Measurements from ENCODE around the gene CLRN2.

DNA sequence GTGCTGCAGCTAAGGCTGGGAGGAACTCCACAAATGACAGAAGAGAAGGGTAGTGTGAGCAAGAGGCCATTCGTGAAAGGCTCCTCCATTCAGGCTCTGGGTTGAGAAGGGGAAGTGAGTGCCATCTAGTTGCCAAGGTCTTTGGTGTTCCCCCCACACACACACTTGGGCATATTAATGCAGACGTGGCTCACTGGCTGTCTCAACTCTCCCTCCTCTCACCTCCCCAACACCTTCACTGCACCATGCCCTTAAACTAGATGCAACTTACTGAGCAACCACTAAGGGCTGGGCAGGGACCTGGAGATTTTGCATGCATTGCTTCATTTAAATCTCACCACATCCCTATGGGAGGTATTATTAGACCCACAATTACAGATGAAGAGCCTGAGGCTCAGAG lies 8.7 kb downstream of the CLRN2 start:
- no peak for TF ChIP-seq CREM (CRISPR knock-in tag; IDR thresholded peaks at IDR 0.05)
- no peak for TF ChIP-seq ESRRA (CRISPR knock-in tag; IDR thresholded peaks at IDR 0.05; ENCODE audit: borderline replicate concordance)
- TF ChIP-seq FOXP1 (CRISPR knock-in tag; IDR thresholded peaks at IDR 0.05; ENCODE audit: borderline replicate concordance) = no peak
- TF ChIP-seq, protein P1, sequence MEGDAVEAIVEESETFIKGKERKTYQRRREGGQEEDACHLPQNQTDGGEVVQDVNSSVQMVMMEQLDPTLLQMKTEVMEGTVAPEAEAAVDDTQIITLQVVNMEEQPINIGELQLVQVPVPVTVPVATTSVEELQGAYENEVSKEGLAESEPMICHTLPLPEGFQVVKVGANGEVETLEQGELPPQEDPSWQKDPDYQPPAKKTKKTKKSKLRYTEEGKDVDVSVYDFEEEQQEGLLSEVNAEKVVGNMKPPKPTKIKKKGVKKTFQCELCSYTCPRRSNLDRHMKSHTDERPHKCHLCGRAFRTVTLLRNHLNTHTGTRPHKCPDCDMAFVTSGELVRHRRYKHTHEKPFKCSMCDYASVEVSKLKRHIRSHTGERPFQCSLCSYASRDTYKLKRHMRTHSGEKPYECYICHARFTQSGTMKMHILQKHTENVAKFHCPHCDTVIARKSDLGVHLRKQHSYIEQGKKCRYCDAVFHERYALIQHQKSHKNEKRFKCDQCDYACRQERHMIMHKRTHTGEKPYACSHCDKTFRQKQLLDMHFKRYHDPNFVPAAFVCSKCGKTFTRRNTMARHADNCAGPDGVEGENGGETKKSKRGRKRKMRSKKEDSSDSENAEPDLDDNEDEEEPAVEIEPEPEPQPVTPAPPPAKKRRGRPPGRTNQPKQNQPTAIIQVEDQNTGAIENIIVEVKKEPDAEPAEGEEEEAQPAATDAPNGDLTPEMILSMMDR (IDR thresholded peaks at IDR 0.05) = no peak
- TF ChIP-seq ZNF232 (CRISPR knock-in tag; IDR thresholded peaks at IDR 0.05) = no peak
- TF ChIP-seq TCF7 (CRISPR knock-in tag; IDR thresholded peaks at IDR 0.05; ENCODE audit: low read depth) = no peak
- TF ChIP-seq, protein P2, sequence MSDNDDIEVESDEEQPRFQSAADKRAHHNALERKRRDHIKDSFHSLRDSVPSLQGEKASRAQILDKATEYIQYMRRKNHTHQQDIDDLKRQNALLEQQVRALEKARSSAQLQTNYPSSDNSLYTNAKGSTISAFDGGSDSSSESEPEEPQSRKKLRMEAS (CRISPR knock-in tag; IDR thresholded peaks at IDR 0.05) = no peak
- TF ChIP-seq, protein P3, sequence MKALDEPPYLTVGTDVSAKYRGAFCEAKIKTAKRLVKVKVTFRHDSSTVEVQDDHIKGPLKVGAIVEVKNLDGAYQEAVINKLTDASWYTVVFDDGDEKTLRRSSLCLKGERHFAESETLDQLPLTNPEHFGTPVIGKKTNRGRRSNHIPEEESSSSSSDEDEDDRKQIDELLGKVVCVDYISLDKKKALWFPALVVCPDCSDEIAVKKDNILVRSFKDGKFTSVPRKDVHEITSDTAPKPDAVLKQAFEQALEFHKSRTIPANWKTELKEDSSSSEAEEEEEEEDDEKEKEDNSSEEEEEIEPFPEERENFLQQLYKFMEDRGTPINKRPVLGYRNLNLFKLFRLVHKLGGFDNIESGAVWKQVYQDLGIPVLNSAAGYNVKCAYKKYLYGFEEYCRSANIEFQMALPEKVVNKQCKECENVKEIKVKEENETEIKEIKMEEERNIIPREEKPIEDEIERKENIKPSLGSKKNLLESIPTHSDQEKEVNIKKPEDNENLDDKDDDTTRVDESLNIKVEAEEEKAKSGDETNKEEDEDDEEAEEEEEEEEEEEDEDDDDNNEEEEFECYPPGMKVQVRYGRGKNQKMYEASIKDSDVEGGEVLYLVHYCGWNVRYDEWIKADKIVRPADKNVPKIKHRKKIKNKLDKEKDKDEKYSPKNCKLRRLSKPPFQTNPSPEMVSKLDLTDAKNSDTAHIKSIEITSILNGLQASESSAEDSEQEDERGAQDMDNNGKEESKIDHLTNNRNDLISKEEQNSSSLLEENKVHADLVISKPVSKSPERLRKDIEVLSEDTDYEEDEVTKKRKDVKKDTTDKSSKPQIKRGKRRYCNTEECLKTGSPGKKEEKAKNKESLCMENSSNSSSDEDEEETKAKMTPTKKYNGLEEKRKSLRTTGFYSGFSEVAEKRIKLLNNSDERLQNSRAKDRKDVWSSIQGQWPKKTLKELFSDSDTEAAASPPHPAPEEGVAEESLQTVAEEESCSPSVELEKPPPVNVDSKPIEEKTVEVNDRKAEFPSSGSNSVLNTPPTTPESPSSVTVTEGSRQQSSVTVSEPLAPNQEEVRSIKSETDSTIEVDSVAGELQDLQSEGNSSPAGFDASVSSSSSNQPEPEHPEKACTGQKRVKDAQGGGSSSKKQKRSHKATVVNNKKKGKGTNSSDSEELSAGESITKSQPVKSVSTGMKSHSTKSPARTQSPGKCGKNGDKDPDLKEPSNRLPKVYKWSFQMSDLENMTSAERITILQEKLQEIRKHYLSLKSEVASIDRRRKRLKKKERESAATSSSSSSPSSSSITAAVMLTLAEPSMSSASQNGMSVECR (CRISPR knock-in tag; IDR thresholded peaks at IDR 0.05; ENCODE audit: borderline replicate concordance) = no peak
- TF ChIP-seq TEAD4 (CRISPR knock-in tag; IDR thresholded peaks at IDR 0.05) = no peak
- no peak for TF ChIP-seq ELF4 (CRISPR knock-in tag; IDR thresholded peaks at IDR 0.05; ENCODE audit: low read depth)
- TF ChIP-seq SP1 (CRISPR knock-in tag; conservative IDR thresholded peaks at IDR 0.05) = no peak
- TF ChIP-seq, protein P4, sequence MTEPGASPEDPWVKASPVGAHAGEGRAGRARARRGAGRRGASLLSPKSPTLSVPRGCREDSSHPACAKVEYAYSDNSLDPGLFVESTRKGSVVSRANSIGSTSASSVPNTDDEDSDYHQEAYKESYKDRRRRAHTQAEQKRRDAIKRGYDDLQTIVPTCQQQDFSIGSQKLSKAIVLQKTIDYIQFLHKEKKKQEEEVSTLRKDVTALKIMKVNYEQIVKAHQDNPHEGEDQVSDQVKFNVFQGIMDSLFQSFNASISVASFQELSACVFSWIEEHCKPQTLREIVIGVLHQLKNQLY (CRISPR knock-in tag; IDR thresholded peaks at IDR 0.05) = no peak
- TF ChIP-seq, protein P5, sequence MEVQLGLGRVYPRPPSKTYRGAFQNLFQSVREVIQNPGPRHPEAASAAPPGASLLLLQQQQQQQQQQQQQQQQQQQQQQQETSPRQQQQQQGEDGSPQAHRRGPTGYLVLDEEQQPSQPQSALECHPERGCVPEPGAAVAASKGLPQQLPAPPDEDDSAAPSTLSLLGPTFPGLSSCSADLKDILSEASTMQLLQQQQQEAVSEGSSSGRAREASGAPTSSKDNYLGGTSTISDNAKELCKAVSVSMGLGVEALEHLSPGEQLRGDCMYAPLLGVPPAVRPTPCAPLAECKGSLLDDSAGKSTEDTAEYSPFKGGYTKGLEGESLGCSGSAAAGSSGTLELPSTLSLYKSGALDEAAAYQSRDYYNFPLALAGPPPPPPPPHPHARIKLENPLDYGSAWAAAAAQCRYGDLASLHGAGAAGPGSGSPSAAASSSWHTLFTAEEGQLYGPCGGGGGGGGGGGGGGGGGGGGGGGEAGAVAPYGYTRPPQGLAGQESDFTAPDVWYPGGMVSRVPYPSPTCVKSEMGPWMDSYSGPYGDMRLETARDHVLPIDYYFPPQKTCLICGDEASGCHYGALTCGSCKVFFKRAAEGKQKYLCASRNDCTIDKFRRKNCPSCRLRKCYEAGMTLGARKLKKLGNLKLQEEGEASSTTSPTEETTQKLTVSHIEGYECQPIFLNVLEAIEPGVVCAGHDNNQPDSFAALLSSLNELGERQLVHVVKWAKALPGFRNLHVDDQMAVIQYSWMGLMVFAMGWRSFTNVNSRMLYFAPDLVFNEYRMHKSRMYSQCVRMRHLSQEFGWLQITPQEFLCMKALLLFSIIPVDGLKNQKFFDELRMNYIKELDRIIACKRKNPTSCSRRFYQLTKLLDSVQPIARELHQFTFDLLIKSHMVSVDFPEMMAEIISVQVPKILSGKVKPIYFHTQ (CRISPR knock-in tag; IDR thresholded peaks at IDR 0.05) = no peak
